Trophoblast cell (in vitro differentiated cells and primary cell): ENCODE measurements around the gene DNAH7.

ENCODE experiments used
- DNase-seq, 2 donors: peaks; one replicate each; pipeline ENCODE4 v3.0.0-alpha.2; 2016
- H2AFZ ChIP-seq: 2 replicates; pipeline ENCODE4 v1.6.1; 2013; ENCODE audit warnings: low read length, moderate library complexity, mild to moderate bottlenecking; ENCODE audit not compliant: insufficient read depth, poor library complexity
- H2AK5ac ChIP-seq: 2 replicates; pipeline ENCODE4 v1.6.1; 2013; ENCODE audit warnings: mild to moderate bottlenecking, low read length
- H2BK120ac ChIP-seq: 2 replicates; pipeline ENCODE4 v1.6.1; 2013; ENCODE audit warnings: low read length, mild to moderate bottlenecking, moderate library complexity; ENCODE audit not compliant: insufficient read depth, poor library complexity
- H2BK12ac ChIP-seq: 2 replicates; pipeline ENCODE4 v1.6.1; 2013; ENCODE audit warnings: mild to moderate bottlenecking, low read length, moderate library complexity
- H2BK5ac ChIP-seq: 2 replicates; pipeline ENCODE4 v1.6.1; 2013; ENCODE audit warnings: low read length, low read depth, moderate library complexity, mild to moderate bottlenecking; ENCODE audit not compliant: poor library complexity
- H3K14ac ChIP-seq: 2 replicates; pipeline ENCODE4 v1.6.1; 2013; ENCODE audit warnings: mild to moderate bottlenecking, low read length
- H3K18ac ChIP-seq: 2 replicates; pipeline ENCODE4 v1.6.1; 2013; ENCODE audit warnings: mild to moderate bottlenecking, low read length
- H3K23ac ChIP-seq: 2 replicates; pipeline ENCODE4 v1.6.1; 2013; ENCODE audit warnings: low read length
- H3K27ac ChIP-seq: 2 replicates; pipeline ENCODE4 v1.5.1; 2013; ENCODE audit warnings: low read depth, mild to moderate bottlenecking, inconsistent platforms, low read length, moderate library complexity
- H3K27me3 ChIP-seq: 2 replicates; pipeline ENCODE4 v1.6.1; 2013; ENCODE audit warnings: inconsistent platforms, mild to moderate bottlenecking, low read length, moderate library complexity; ENCODE audit not compliant: insufficient read depth
- H3K36me3 ChIP-seq, 2 experiments: 1 replicate in 1 of 2; 2 replicates in 1 of 2; pipeline ENCODE4 v1.6.1; 2013; ENCODE audit warnings: low read length in 2 of 2, mild to moderate bottlenecking in 2 of 2, moderate library complexity in 1 of 2; ENCODE audit not compliant: insufficient read depth in 2 of 2, control insufficient read depth in 1 of 2
- H3K4ac ChIP-seq: 2 replicates; pipeline ENCODE4 v1.6.1; 2013; ENCODE audit warnings: low read depth, mild to moderate bottlenecking, low read length, moderate library complexity
- H3K4me1 ChIP-seq, 2 experiments: 1 replicate in 1 of 2; 2 replicates in 1 of 2; pipeline ENCODE4 v1.6.1; 2013; ENCODE audit warnings: low read length in 2 of 2, mild to moderate bottlenecking in 2 of 2, moderate library complexity in 1 of 2; ENCODE audit not compliant: insufficient read depth in 2 of 2, control insufficient read depth in 1 of 2
- H3K4me2 ChIP-seq: 2 replicates; pipeline ENCODE4 v1.6.1; 2013; ENCODE audit warnings: inconsistent platforms, mild to moderate bottlenecking, low read length, moderate library complexity
- H3K4me3 ChIP-seq: 2 replicates; pipeline ENCODE4 v1.5.1; 2013; ENCODE audit warnings: mild to moderate bottlenecking, low read depth, low read length, inconsistent platforms
- H3K79me1 ChIP-seq: one replicate; pipeline ENCODE4 v1.6.1; 2013; ENCODE audit warnings: low read length
- H3K79me2 ChIP-seq: 2 replicates; pipeline ENCODE4 v1.6.1; 2013; ENCODE audit warnings: low read length, mild to moderate bottlenecking; ENCODE audit not compliant: control insufficient read depth, insufficient read depth, poor library complexity
- H3K9ac ChIP-seq: 2 replicates; pipeline ENCODE4 v1.6.1; 2013; ENCODE audit warnings: mild to moderate bottlenecking, low read length
- H3K9me3 ChIP-seq: 2 replicates; pipeline ENCODE4 v1.6.1; 2013; ENCODE audit warnings: low read depth, mild to moderate bottlenecking, control low read depth, inconsistent platforms, low read length; ENCODE audit not compliant: insufficient read depth
- H4K12ac ChIP-seq: 2 replicates; pipeline ENCODE4 v1.6.1; 2013; ENCODE audit warnings: low read depth, mild to moderate bottlenecking, low read length, moderate library complexity
- H4K8ac ChIP-seq: 2 replicates; pipeline ENCODE4 v1.6.1; 2013; ENCODE audit warnings: low read depth, mild to moderate bottlenecking, low read length, moderate library complexity
- H4K91ac ChIP-seq: one replicate; pipeline ENCODE4 v1.6.1; 2013; ENCODE audit warnings: low read depth, mild to moderate bottlenecking, low read length, moderate library complexity
- WGBS: extraction: QIAGEN DNeasy Blood & Tissue Kit; methylation state at CpG from one replicate; pipeline ENCODE4 v1.1.7; 2013; ENCODE audit warnings: missing lambda C conversion rate; ENCODE audit not compliant: insufficient read length, insufficient coverage; ENCODE audit errors: extremely low coverage; 5-methylcytosine and 5-hydroxymethylcytosine counted together

DNAH7 gene

DNA sequence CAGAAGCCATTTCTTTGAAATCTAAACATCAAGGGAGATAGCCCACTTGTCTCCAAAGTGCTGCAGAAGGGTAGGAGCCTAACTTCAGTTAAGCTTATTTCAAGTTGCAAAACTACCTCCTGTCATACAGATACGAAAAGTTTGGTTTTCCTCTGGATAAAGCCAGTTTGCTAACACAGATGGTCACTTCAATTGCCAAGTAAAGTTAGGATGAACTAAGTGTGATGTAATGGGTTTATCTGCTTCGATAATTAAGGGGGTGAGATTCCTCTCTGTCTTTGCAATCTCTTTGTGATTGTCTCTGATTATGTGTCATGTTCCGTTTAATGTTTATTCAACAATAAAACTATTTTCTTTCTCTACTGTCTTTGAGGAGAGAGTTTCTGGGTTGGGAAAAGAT is 255.2 kb downstream of the DNAH7 start:
- no peak overlapping the region for H3K4ac ChIP-seq
- no peak overlapping the region for H3K4me3 ChIP-seq
- no peaks in the 10 kb centered on the region for H3K79me1 ChIP-seq
- no peak overlapping the region for H3K18ac ChIP-seq
- no peak overlapping the region for H3K23ac ChIP-seq
- H3K14ac ChIP-seq = no peak overlapping the region
- H2BK5ac ChIP-seq = no peak overlapping the region
- no peak overlapping the region for H4K91ac ChIP-seq
- DNase-seq = no peak
- no peak overlapping the region for H2BK12ac ChIP-seq
- H3K4me1 ChIP-seq = no peaks in the 10 kb centered on the region
- H3K4me2 ChIP-seq = no peak overlapping the region
- no peak overlapping the region for H4K12ac ChIP-seq
- H3K9ac ChIP-seq = no peak overlapping the region
- H4K8ac ChIP-seq = no peak overlapping the region
- no peaks in the 10 kb centered on the region for H3K36me3 ChIP-seq
- no peak overlapping the region for H2AK5ac ChIP-seq
- no peak overlapping the region for H2BK120ac ChIP-seq
- H3K27ac ChIP-seq = no peak overlapping the region
- no peaks in the 10 kb centered on the region for H3K27me3 ChIP-seq
- no peaks in the 10 kb centered on the region for H3K9me3 ChIP-seq
- WGBS = no CpG with 5 or more reads among the region's 3 CpGs
- H3K79me2 ChIP-seq = no peaks in the 10 kb centered on the region
- no peak overlapping the region for H2AFZ ChIP-seq

DNA sequence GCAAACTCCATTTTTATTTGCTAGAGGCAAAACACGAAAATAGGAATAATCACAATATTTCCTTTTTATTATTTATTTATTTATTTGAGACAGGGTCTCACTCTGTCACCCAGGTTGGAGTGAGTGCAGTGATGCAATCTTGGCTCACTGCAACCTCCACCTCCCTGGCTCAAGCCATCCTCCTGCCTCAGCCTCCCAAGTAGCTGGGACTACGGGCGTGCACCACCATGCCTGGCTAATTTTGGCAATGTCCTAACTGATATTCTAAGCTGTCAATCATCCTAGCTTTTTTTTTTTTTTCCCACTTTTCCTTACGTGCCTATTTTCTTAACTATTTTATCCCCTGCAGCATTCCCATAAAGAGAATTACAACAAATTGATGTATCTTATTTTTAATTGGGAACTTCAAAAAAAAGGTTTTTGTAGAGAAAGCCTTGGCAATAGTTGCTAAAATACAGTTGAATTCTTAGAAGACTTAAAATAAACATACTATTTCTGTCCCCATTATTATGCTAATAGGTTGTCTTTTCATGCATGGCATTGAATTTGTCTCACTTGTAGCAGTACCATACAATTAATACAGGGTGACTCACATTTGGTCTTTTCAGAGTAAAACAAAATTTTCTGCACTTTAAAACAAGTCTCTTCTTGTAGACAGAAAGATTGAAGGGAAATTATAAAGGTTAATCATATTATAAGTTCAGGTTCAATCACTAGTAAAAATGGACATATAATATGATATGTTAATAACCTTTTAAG is 258.1 kb downstream of the DNAH7 start:
- Histone ChIP-seq H4K91ac (no peak overlapping the region), H3K4me2 (no peak overlapping the region), H2AK5ac (no peak overlapping the region), H2AFZ (no peak overlapping the region), H3K79me2 (no peaks in the 10 kb centered on the region), H3K9ac (no peak overlapping the region), H3K27me3 (no peaks in the 10 kb centered on the region), H3K4me1 (no peaks in the 10 kb centered on the region), H3K36me3 (no peaks in the 10 kb centered on the region), H3K18ac (no peak overlapping the region), H3K4ac (no peak overlapping the region), H2BK5ac (no peak overlapping the region), H2BK120ac (no peak overlapping the region), H3K23ac (no peak overlapping the region), H2BK12ac (no peak overlapping the region), H3K14ac (no peak overlapping the region), H4K8ac (no peak overlapping the region), H3K79me1 (no peaks in the 10 kb centered on the region), H4K12ac (no peak overlapping the region), H3K27ac (no peak overlapping the region), H3K9me3 (no peaks in the 10 kb centered on the region), H3K4me3 (no peak overlapping the region)
- DNase-seq = no peak
- no CpG with 5 or more reads among the region's 4 CpGs for WGBS

DNA sequence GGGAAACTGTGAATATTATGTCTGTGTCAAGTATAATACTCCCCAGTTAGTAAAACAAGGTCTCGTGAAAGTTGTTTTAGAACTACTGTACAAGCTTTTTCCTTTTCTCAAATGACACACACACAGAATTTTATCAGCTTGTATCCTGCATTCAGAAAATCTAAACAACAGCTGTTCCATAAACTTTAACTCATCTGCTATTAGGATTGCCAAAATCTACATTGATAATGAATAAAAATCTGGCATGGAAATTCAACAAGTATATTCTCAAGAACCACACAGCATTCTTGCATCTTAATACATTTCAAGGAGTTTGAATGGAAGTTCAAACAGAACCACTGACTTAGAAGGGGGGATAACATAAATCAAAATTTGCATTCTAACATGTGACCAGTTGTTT is 260.4 kb downstream of the DNAH7 start:
- H3K9ac ChIP-seq = no peak overlapping the region
- no peaks in the 10 kb centered on the region for H3K79me2 ChIP-seq
- H3K4me2 ChIP-seq = no peak overlapping the region
- no peak for DNase-seq
- whole genome bisulfite sequencing = no CpG with 5 or more reads among the region's 1 CpG
- no peak overlapping the region for H3K23ac ChIP-seq
- H3K27ac ChIP-seq = no peak overlapping the region
- H3K4ac ChIP-seq = no peak overlapping the region
- no peak overlapping the region for H2BK12ac ChIP-seq
- no peak overlapping the region for H2AK5ac ChIP-seq
- H2BK5ac ChIP-seq = no peak overlapping the region
- no peak overlapping the region for H3K4me3 ChIP-seq
- H2AFZ ChIP-seq = no peak overlapping the region
- no peak overlapping the region for H4K91ac ChIP-seq
- H3K18ac ChIP-seq = no peak overlapping the region
- H3K27me3 ChIP-seq = no peaks in the 10 kb centered on the region
- no peaks in the 10 kb centered on the region for H3K36me3 ChIP-seq
- H4K12ac ChIP-seq = no peak overlapping the region
- no peaks in the 10 kb centered on the region for H3K9me3 ChIP-seq
- H3K4me1 ChIP-seq = no peaks in the 10 kb centered on the region
- no peak overlapping the region for H4K8ac ChIP-seq
- H3K79me1 ChIP-seq = no peaks in the 10 kb centered on the region
- H3K14ac ChIP-seq = no peak overlapping the region
- H2BK120ac ChIP-seq = no peak overlapping the region

DNA sequence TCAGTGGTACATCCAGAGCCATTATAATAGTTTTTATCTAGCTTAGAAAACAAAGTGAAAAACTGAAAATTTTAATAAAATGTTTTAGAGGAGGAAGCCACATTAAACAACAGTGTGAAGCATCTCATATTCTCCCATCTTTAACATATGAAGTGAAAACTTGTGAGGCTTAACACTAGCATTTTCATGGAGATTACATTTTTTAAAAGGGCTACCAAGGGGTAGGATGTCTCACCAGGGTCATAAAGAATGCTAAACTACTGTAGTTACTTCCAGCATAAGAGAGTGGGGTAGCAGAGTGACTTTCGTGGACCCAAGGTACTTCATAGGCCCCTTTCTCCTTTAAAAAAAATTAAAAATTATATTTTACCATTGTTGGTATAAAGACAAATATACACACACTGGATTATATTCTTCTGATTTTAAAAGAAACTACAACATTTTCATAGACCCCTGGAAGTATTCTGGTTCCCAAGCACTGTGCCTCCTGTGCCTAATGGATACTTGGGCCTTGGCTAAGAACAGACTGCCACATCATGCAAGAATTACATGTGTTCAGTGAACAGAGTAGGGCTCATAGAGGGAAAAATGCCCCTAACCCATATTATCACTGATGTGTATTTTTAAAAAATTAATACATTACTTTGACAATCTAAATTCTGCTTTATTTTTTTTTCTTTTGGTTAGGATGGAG is 263.2 kb downstream of the DNAH7 start:
- Histone ChIP-seq H2BK5ac (no peak overlapping the region), H3K9ac (no peak overlapping the region), H3K79me2 (no peaks in the 10 kb centered on the region), H3K9me3 (no peaks in the 10 kb centered on the region), H3K27ac (no peak overlapping the region), H3K4me1 (no peaks in the 10 kb centered on the region), H4K91ac (no peak overlapping the region), H3K4ac (no peak overlapping the region), H4K12ac (no peak overlapping the region), H3K4me3 (no peak overlapping the region), H2AK5ac (no peak overlapping the region), H2AFZ (no peak overlapping the region), H3K36me3 (no peaks in the 10 kb centered on the region), H3K23ac (no peak overlapping the region), H3K4me2 (no peak overlapping the region), H3K14ac (no peak overlapping the region), H3K18ac (no peak overlapping the region), H4K8ac (no peak overlapping the region), H3K27me3 (no peaks in the 10 kb centered on the region), H3K79me1 (no peaks in the 10 kb centered on the region), H2BK120ac (no peak overlapping the region), H2BK12ac (no peak overlapping the region)
- no peak for DNase-seq
- WGBS = no CpG with 5 or more reads among the region's 1 CpG
